Endothelial cell of umbilical vein (primary cell): ENCODE data around the gene WEE2. TPM values are rescaled to one million over a fixed set of nuclear protein-coding genes. Genes with fewer than 3 reads are reported as not detected.

Experiments
- BruUV-seq: library from RNA; stranded (reverse); fragments of 400-500 nt; replicated peaks from 2 replicates; lab custom pipeline; 2021; lab: Mats Ljungman, UMichigan
- CTCF ChIA-PET: fragments of 300-600, 350-600 bp; sonication (Branson Sonifier 250); formaldehyde crosslinking; loops from one replicate; lab custom pipeline; 2021; ENCODE audit warnings: antibody characterized with exemption, inconsistent platforms; lab: Charles Lee
- POLR2A ChIA-PET: fragments of 300-600, 350-600 bp; sonication (Branson Sonifier 250); formaldehyde crosslinking; loops from one replicate; lab custom pipeline; 2021; ENCODE audit warnings: antibody characterized with exemption, inconsistent platforms; lab: Charles Lee
- DNase-seq: peaks from one replicate; pipeline ENCODE4 v3.0.0-alpha.2; 2011; ENCODE audit warnings: low read depth, low spot score
- FAIRE-seq: peaks from 2 replicates; lab custom pipeline; 2011; peaks lifted over from hg19 to GRCh38; lab: Jason Lieb, UNC
- H2AFZ ChIP-seq: 2 replicates; pipeline ENCODE4 v1.6.0; 2012; ENCODE audit warnings: low read depth, low read length, control low read depth, inconsistent platforms
- H3K27ac ChIP-seq: 2 replicates; pipeline ENCODE4 v1.5.1; 2011; ENCODE audit warnings: low read depth, mild to moderate bottlenecking, control low read depth, low read length, moderate library complexity; ENCODE audit not compliant: insufficient read depth
- H3K27me3 ChIP-seq, 2 experiments: 2 replicates each; pipeline versions ENCODE4 v1.6.0 to v1.6.1; 2011; ENCODE audit warnings: low read length in 2 of 2, mixed read lengths in 1 of 2; ENCODE audit not compliant: control insufficient read depth in 2 of 2, insufficient read depth in 2 of 2
- H3K36me3 ChIP-seq, 2 experiments: 2 replicates in 1 of 2; 3 replicates in 1 of 2; pipeline ENCODE4 v1.5.1; 2011; ENCODE audit warnings: low read length in 2 of 2, mild to moderate bottlenecking in 1 of 2, moderate library complexity in 1 of 2; ENCODE audit not compliant: control insufficient read depth in 2 of 2, insufficient read depth in 2 of 2; ENCODE audit errors: extremely low read depth in 1 of 2
- H3K4me1 ChIP-seq: 3 replicates; pipeline ENCODE4 v1.5.1; 2011; ENCODE audit warnings: mild to moderate bottlenecking, low read length; ENCODE audit not compliant: control insufficient read depth, insufficient read depth; ENCODE audit errors: extremely low read depth
- H3K4me2 ChIP-seq: 2 replicates; pipeline ENCODE4 v1.6.1; 2011; ENCODE audit warnings: low read length, control low read depth, mixed read lengths; ENCODE audit not compliant: insufficient read depth
- H3K4me3 ChIP-seq, 3 experiments: fragments of 200-600 bp in 1 of 3; sonication (generic), shearing (Covaris generic) in 1 of 3; replicated peaks in 1 of 3; 2 replicates each; pipeline ENCODE4 v1.5.1; 2011 to 2016; ENCODE audit warnings: control low read depth in 3 of 3, low read length in 3 of 3, mild to moderate bottlenecking in 2 of 3, inconsistent platforms in 1 of 3, low read depth in 1 of 3, moderate library complexity in 1 of 3; ENCODE audit not compliant: insufficient read depth in 1 of 3
- H3K79me2 ChIP-seq: 2 replicates; pipeline ENCODE4 v1.6.0; 2012; ENCODE audit warnings: low read length, inconsistent platforms; ENCODE audit not compliant: control insufficient read depth, insufficient read depth
- H3K9ac ChIP-seq: replicated peaks from 2 replicates; pipeline ENCODE3; 2011; ENCODE audit warnings: low read length, control low read depth; ENCODE audit not compliant: insufficient read depth; ENCODE audit errors: extremely low read depth
- H3K9me1 ChIP-seq: replicated peaks from 3 replicates; pipeline ENCODE4 v1.6.0; 2011; ENCODE audit warnings: mild to moderate bottlenecking, low read length; ENCODE audit not compliant: control insufficient read depth, insufficient read depth; ENCODE audit errors: extremely low read depth
- H3K9me3 ChIP-seq: replicated peaks from 2 replicates; pipeline ENCODE4 v1.5.1; 2012; ENCODE audit warnings: low read length, inconsistent platforms; ENCODE audit not compliant: control insufficient read depth, insufficient read depth
- H4K20me1 ChIP-seq: replicated peaks from 2 replicates; pipeline ENCODE3; 2011; ENCODE audit warnings: mild to moderate bottlenecking, low read length; ENCODE audit not compliant: control insufficient read depth, insufficient read depth; ENCODE audit errors: extremely low read depth
- EZH2 ChIP-seq: IDR thresholded peaks from 2 replicates; pipeline ENCODE4 v1.6.1; 2012; ENCODE audit warnings: borderline replicate concordance, low read depth, mild to moderate bottlenecking, moderate library complexity, low read length, inconsistent platforms; ENCODE audit not compliant: severe bottlenecking
- FOS ChIP-seq: IDR thresholded peaks from 2 replicates; pipeline ENCODE4 v1.6.1; 2011; ENCODE audit warnings: mild to moderate bottlenecking, low read length, moderate library complexity, borderline replicate concordance; ENCODE audit not compliant: insufficient read depth
- GATA2 ChIP-seq: IDR thresholded peaks from 2 replicates; pipeline ENCODE4 v1.7.0; 2011; ENCODE audit warnings: low read depth, mild to moderate bottlenecking, moderate library complexity, mixed read lengths, low read length; ENCODE audit not compliant: insufficient read length, insufficient read depth
- JUN ChIP-seq: IDR thresholded peaks from 2 replicates; pipeline ENCODE4 v1.6.1; 2011; ENCODE audit warnings: borderline replicate concordance, low read depth; ENCODE audit not compliant: insufficient read length, insufficient read depth
- MYC ChIP-seq: IDR thresholded peaks from one replicate; pipeline ENCODE4 v1.6.1; 2011; ENCODE audit warnings: mild to moderate bottlenecking, low read depth, low read length
- POLR2A ChIP-seq: IDR thresholded peaks from 2 replicates; pipeline ENCODE4 v1.6.1; 2012; ENCODE audit warnings: low read depth, mild to moderate bottlenecking, control low read depth, low read length
- POLR2AphosphoS5 ChIP-seq: IDR thresholded peaks from 2 replicates; pipeline ENCODE4 v1.6.1; 2012; ENCODE audit warnings: low read depth, mild to moderate bottlenecking, control low read depth, low read length, moderate library complexity; ENCODE audit not compliant: insufficient read depth
- dilution Hi-C: fragments of 300-500 bp; cut with MboI; formaldehyde crosslinking; loops from one replicate; pipeline ENCODE4 v1.15.0; 2019; ENCODE audit warnings: low sequenced_read_pairs; ENCODE audit not compliant: extremely low pct_ligation_motif_present
- intact Hi-C: fragments of 100-400 bp; cut with micrococcal nuclease; formaldehyde crosslinking; loops from one replicate; pipeline ENCODE4 v1.10.0; 2022
- polyA plus RNA-seq, 4 experiments: library from polyadenylated mRNA; depleted of rRNA in 3 of 4; stranded (reverse) in 3 of 4; unstranded in 1 of 4; fragments of >200 nt; gene quantifications; 2 replicates each; pipeline versions ENCODE4 v1.2.1 to v1.2.3, GENCODE V29; 2011 to 2012; ENCODE audit warnings: missing spikeins in 1 of 4
- total RNA-seq: library from RNA; stranded (reverse); gene quantifications from 2 replicates; pipeline ENCODE4 v1.2.3, GENCODE V29; 2021
- TF ChIP-seq, protein P1 (sequence below), 2 donors: IDR thresholded peaks; 1 replicate in 1 of 2; 2 replicates in 1 of 2; pipeline ENCODE4 v1.5.1; 2011; ENCODE audit warnings: low read length in 2 of 2, mild to moderate bottlenecking in 2 of 2, moderate library complexity in 2 of 2, control low read depth in 1 of 2, inconsistent platforms in 1 of 2, low read depth in 1 of 2; ENCODE audit not compliant: insufficient read depth in 1 of 2; ENCODE audit errors: extremely low read depth in 1 of 2
- TF ChIP-seq, protein P2 (sequence below): IDR thresholded peaks from 2 replicates; pipeline ENCODE4 v1.6.1; 2011; ENCODE audit not compliant: insufficient read depth, insufficient read length

The WEE2 gene
- total and polyA plus RNA-seq, 2 donors (not counting 3 experiments of a cell fraction or from before 2014, with no cell fraction given) = not detected

DNA sequence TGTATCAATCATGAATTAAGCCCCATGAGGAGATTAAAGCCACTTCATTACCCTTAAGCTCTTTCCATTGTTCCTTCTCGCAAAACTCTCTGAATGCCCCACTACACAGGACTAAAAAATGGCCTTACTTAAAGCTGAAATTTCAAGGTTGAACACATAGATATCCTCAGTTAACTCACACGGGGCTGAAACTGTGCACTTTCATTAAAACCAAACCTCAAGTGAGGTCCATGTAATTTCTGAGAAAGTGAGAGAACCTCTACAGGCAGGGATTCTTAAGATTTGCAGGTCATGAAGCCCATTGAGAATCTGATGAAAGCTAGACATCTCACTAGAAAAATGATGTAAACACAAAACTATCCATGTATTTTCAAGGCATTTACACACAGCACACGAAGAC lies 22.1 kb upstream of the WEE2 start:
- BruUV-seq = no TSS peak
- H3K79me2 ChIP-seq = peaks cover 6% of the 10 kb centered on the region
- dilution Hi-C loops = no loop called here

More for the DNA sequence above, 22.1 kb upstream of the WEE2 start:
- Histone ChIP-seq H3K9me3 (no peaks in the 10 kb centered on the region), H3K27ac (no peak overlapping the region), H3K36me3 (peaks cover 5 to 18% of the 10 kb centered on the region in 2 experiments), H3K4me3 (no peak overlapping the region), H3K9ac (no peak overlapping the region), H3K27me3 (no peaks in the 10 kb centered on the region), H3K9me1 (no peaks in the 10 kb centered on the region), H4K20me1 (no peaks in the 10 kb centered on the region), H3K4me1 (peaks cover 7% of the 10 kb centered on the region), H2AFZ (no peak overlapping the region), H3K4me2 (no peak overlapping the region)
- FAIRE-seq (no peak), DNase-seq (no peak)
- TF ChIP-seq EZH2 (no peak), POLR2AphosphoS5 (no peak), POLR2A (no peak), GATA2 (no peak), FOS (no peak), JUN (no peak), MYC (no peak)
- TF ChIP-seq, protein P1, sequence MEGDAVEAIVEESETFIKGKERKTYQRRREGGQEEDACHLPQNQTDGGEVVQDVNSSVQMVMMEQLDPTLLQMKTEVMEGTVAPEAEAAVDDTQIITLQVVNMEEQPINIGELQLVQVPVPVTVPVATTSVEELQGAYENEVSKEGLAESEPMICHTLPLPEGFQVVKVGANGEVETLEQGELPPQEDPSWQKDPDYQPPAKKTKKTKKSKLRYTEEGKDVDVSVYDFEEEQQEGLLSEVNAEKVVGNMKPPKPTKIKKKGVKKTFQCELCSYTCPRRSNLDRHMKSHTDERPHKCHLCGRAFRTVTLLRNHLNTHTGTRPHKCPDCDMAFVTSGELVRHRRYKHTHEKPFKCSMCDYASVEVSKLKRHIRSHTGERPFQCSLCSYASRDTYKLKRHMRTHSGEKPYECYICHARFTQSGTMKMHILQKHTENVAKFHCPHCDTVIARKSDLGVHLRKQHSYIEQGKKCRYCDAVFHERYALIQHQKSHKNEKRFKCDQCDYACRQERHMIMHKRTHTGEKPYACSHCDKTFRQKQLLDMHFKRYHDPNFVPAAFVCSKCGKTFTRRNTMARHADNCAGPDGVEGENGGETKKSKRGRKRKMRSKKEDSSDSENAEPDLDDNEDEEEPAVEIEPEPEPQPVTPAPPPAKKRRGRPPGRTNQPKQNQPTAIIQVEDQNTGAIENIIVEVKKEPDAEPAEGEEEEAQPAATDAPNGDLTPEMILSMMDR (IDR thresholded peaks at IDR 0.05; ENCODE audit: extremely low read depth in 1 of 2, insufficient read depth in 1 of 2, low read depth in 1 of 2, low read length in 2 of 2) = no peak
- TF ChIP-seq, protein P2, sequence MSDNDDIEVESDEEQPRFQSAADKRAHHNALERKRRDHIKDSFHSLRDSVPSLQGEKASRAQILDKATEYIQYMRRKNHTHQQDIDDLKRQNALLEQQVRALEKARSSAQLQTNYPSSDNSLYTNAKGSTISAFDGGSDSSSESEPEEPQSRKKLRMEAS = no peak
- ChIA-PET POLR2A (no interaction called here), CTCF (interaction anchor here (1.0 to 2.4 kb wide), 3 partner anchors 9 to 32 kb away, joined by 3 to 9 read pairs (median 7); no protein-coding TSS in a partner anchor)
- intact Hi-C loops = no loop called here
